GM12873 (cell line): ENCODE results near the gene ACVR1B.

Experiments used
- CTCF ChIP-seq: IDR thresholded peaks from 2 replicates; pipeline ENCODE4 v1.5.1; 2012; ENCODE audit warnings: low read depth, mild to moderate bottlenecking, moderate library complexity, low read length, control low read depth; ENCODE audit not compliant: insufficient read depth; ENCODE audit errors: missing control alignments

ACVR1B gene

GRCh38 chr12:51984657-51985056, 33.2 kb downstream of the ACVR1B start:
- no peak for TF ChIP-seq CTCF

- no peak for TF ChIP-seq CTCF
Measured at GRCh38 chr12:51985154-51985835, 33.8 kb downstream of the ACVR1B start.

GRCh38 chr12:51986834-51987233, 35.3 kb downstream of the ACVR1B start:
- TF ChIP-seq CTCF, result no peak

- TF ChIP-seq CTCF, result no peak
Measured at GRCh38 chr12:51992246-51992645, 40.7 kb downstream of the ACVR1B start.

DNA sequence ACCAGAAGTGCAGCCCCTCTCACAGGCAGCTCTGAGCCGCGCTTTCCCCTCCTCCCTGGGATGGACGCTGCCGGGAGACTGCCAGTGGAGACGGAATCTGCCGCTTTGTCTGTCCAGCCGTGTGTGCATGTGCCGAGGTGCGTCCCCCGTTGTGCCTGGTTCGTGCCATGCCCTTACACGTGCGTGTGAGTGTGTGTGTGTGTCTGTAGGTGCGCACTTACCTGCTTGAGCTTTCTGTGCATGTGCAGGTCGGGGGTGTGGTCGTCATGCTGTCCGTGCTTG, 43.0 kb downstream of the ACVR1B start:
- no peak for TF ChIP-seq CTCF

- no peak for TF ChIP-seq CTCF
Measured at GRCh38 chr12:51994959-51995358, 43.5 kb downstream of the ACVR1B start.

DNA sequence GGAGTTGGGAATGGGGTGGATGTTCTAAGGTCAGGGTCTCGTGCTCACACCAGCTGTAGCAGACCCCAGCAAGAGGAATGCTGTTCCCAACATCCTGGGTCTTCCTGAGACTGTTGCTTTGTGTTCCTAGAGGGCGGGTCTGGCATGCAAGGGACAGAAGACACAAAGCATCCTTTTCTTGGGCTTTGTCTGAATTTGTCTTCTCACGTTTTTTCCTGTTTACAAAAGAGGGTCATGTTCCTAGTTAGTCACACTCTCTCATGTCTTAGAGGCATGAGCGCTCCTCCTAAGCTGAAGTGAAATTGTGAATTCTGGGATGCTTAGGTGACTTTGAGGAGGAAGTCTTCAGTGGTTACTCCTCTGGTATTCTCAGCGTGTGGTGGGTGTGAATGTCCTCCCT, 45.6 kb downstream of the ACVR1B start:
- TF ChIP-seq CTCF, result no peak
